HG03175 (cell line): ENCODE measurements around the gene C14orf132.

Source experiments
- ATAC-seq: cut with Tn5 transposase; IDR thresholded peaks from one replicate; pipeline ENCODE4 v1.9.1; 2021; ENCODE audit warnings: mild to moderate bottlenecking, moderate library complexity; ENCODE audit not compliant: unreplicated experiment

C14orf132 gene

GRCh38 chr14:96039633-96040311 is 610 bp downstream of the C14orf132 start:
- no peak for ATAC-seq

GRCh38 chr14:96040828-96041371 is 1.7 kb downstream of the C14orf132 start:
- no peak for ATAC-seq

GRCh38 chr14:96042248-96042930 is 3.2 kb downstream of the C14orf132 start:
- ATAC-seq: no peak

GRCh38 chr14:96046630-96047029 is 7.5 kb downstream of the C14orf132 start:
- ATAC-seq: no peak

- no peak for ATAC-seq
These were observed 7.9 kb downstream of the C14orf132 start for GRCh38 chr14:96047101-96047500.

GRCh38 chr14:96049932-96050331 is 10.8 kb downstream of the C14orf132 start:
- no peak for ATAC-seq

- ATAC-seq: no peak
These were observed 11.3 kb downstream of the C14orf132 start for GRCh38 chr14:96050482-96050881.

- ATAC-seq: no peak
These were observed 12.1 kb downstream of the C14orf132 start for GRCh38 chr14:96051231-96051630.

- ATAC-seq: peak; percentile 52
These were observed 12.7 kb downstream of the C14orf132 start for GRCh38 chr14:96051642-96052540.

- no peak for ATAC-seq
These were observed 13.5 kb downstream of the C14orf132 start for GRCh38 chr14:96052541-96053247.

GRCh38 chr14:96053248-96053599 is 14.1 kb downstream of the C14orf132 start:
- no peak for ATAC-seq

GRCh38 chr14:96053600-96054381 is 14.6 kb downstream of the C14orf132 start:
- ATAC-seq: no peak

- ATAC-seq: no peak
These were observed 15.5 kb downstream of the C14orf132 start for GRCh38 chr14:96054661-96055060.

GRCh38 chr14:96055065-96055752 is 16.0 kb downstream of the C14orf132 start:
- no peak for ATAC-seq

- ATAC-seq: no peak
These were observed 16.8 kb downstream of the C14orf132 start for GRCh38 chr14:96055753-96056508.

- no peak for ATAC-seq
These were observed 17.6 kb downstream of the C14orf132 start for GRCh38 chr14:96056509-96057422.

- no peak for ATAC-seq
These were observed 18.6 kb downstream of the C14orf132 start for GRCh38 chr14:96057738-96058137.
